ENCODE measurements around the gene NISCH.
A peak's percentile ranks its signal among the peaks of the same experiment; 100 is the strongest.
"Not testable (repeated sequence)": the region's sequence is repeated elsewhere in the genome, so short reads cannot be mapped to it uniquely, and the experiment has no call there.

NISCH gene

DNA sequence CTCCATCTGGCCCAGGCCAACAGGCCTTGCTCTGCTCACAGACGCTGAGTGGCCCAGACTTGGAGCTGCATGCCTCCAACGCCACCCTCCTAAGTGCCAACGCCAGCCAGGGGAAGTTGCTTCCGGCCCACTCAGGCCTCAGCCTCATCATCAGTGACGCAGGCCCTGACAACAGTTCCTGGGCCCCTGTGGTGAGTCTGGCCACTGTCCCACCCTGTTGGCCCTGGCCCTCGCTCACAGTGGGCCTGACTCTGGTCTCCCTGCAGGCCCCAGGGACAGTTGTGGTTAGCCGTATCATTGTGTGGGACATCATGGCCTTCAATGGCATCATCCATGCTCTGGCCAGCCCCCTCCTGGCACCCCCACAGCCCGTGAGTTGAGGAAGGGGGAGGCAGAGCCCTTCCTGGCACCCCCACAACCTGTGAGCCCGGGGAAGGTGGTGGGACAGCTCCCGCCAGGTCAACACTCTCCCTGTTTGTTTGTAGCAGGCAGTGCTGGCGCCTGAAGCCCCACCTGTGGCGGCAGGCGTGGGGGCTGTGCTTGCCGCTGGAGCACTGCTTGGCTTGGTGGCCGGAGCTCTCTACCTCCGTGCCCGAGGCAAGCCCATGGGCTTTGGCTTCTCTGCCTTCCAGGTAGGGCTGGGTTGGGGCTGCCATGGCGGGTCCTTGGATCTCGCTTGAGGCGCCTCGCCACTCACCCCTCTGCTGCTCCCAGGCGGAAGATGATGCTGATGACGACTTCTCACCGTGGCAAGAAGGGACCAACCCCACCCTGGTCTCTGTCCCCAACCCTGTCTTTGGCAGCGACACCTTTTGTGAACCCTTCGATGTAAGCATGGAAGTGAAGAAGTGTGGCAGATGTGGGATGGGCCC lies 68.2 kb downstream of the NISCH start:
- DNase-seq (ENCODE audit: low read depth) = no peak
- H3K4me3 ChIP-seq (ENCODE audit: low read depth, low read length) = no peak overlapping the region
- TF ChIP-seq, protein P1, sequence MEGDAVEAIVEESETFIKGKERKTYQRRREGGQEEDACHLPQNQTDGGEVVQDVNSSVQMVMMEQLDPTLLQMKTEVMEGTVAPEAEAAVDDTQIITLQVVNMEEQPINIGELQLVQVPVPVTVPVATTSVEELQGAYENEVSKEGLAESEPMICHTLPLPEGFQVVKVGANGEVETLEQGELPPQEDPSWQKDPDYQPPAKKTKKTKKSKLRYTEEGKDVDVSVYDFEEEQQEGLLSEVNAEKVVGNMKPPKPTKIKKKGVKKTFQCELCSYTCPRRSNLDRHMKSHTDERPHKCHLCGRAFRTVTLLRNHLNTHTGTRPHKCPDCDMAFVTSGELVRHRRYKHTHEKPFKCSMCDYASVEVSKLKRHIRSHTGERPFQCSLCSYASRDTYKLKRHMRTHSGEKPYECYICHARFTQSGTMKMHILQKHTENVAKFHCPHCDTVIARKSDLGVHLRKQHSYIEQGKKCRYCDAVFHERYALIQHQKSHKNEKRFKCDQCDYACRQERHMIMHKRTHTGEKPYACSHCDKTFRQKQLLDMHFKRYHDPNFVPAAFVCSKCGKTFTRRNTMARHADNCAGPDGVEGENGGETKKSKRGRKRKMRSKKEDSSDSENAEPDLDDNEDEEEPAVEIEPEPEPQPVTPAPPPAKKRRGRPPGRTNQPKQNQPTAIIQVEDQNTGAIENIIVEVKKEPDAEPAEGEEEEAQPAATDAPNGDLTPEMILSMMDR (IDR thresholded peaks at IDR 0.05; ENCODE audit: control insufficient read depth, extremely low read depth, insufficient read depth) = no peak

DNA sequence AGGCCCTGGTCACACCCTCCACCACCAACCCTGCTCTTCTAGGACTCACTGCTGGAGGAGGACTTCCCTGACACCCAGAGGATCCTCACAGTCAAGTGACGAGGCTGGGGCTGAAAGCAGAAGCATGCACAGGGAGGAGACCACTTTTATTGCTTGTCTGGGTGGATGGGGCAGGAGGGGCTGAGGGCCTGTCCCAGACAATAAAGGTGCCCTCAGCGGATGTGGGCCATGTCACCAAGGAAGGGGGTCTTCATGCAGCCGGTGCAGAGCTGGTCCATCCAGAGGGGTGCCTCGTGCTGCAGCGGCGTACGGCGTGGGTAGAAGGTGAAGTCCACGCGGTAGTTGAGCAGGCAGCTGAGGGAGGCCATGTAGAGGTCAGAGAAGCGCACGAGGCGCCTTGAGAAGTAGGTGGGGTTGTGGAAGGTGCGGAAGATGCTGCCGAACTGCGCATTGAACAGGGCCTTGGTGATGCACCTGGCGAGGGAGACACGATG lies 68.9 kb downstream of the NISCH start:
- TF ChIP-seq, protein P1 (IDR thresholded peaks at IDR 0.05; ENCODE audit: control insufficient read depth, extremely low read depth, insufficient read depth) = no peak

DNA sequence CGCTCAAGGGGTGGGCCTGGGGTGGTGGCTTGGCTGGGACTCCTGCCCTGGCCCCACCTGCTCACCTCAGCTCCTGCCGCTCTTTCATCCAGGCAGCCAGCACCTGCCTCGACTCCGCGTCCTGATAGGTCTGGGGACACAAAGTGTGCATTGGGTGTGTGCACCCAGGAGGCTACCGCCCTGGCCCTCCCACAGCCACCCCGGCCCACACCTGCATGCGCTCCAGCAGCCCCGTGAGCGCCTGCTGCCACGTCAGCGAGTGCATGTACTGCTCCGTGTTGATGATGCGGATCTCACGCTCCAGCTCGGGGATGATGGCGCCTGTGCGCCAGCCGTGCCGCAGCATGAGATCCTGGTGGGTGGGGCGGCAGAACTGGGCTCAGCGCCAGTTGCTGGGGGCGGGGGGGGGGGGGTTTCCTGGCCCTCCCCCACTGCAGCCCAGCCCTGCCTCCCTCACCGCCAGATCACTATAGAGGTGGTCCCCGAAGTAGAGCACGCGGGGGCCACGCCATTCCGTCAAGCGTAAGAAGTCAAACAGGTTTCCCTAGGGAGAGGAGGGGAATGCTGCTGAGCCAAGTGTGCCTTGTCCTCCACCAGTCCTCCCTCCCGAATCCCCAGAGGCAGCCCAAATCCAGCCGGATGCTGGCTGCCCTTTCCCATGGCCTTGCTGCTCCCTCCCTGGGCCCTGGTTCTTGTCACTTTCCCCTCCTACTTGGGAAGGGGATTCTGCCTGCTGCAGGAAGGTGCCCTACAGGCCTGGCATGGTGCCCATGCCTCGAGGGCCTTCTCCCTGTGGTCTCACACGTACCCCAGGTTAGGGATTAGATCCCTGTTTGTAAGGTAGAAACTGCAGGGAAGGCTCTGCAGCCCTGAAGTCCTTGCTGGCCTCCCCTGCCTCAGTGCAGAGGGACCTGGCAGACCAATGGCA lies 69.6 kb downstream of the NISCH start:
- TF ChIP-seq, protein P1 (IDR thresholded peaks at IDR 0.05; ENCODE audit: control insufficient read depth, extremely low read depth, insufficient read depth) = no peak
- peak; percentile 14 for DNase-seq (ENCODE audit: low read depth)
- H3K4me3 ChIP-seq (ENCODE audit: low read depth, low read length) = no peak overlapping the region

More for the DNA sequence above, 68.9 kb downstream of the NISCH start:
- DNase-seq (ENCODE audit: low read depth) = no peak
- no peak overlapping the region for H3K4me3 ChIP-seq (ENCODE audit: low read depth, low read length)

DNA sequence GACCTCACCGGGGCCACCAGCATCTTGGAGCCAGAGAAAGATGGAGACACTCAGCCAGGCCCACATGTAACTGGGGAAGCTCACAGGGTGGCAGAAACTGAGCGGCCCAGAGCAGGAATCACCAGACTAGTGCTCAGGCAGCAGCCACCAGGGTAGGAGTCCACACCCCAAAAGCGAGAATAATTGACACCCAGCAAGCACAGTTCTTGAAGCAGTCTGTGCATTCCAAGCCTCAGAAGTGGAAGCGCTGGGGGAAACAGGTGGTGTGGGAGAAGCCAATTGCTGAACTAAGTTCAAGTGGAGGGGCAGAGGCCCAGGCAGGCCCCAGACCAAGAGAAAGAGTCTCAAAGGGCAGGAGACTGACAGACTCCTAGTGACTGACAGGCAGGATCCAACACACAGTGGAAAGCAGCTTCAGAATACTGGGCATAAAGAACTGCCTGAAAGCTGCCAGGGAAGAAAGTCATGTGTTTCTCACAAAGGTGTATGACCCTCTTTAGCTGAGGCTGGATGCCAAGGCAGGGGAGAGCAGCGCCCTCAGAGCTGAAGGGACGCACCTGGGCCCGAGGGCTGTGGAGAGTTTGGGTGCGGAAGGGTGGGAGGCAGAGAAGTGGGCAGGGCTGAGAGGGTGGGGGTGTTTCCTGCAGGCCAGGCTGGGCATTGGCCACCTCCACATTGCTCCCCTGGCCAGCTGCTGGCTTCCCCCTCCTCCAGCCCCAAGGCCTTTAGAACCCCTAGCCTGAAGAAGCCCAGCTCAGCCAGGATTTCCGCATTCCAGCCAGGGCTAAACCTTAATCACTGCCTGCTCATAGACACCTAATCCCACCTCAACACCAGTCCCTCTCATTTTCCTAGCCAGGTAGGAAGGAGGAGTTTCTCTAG lies 70.5 kb downstream of the NISCH start:
- DNase-seq (ENCODE audit: low read depth) = no peak
- TF ChIP-seq, protein P1 (IDR thresholded peaks at IDR 0.05; ENCODE audit: control insufficient read depth, extremely low read depth, insufficient read depth) = no peak
- H3K4me3 ChIP-seq (ENCODE audit: low read depth, low read length) = no peak overlapping the region

DNA sequence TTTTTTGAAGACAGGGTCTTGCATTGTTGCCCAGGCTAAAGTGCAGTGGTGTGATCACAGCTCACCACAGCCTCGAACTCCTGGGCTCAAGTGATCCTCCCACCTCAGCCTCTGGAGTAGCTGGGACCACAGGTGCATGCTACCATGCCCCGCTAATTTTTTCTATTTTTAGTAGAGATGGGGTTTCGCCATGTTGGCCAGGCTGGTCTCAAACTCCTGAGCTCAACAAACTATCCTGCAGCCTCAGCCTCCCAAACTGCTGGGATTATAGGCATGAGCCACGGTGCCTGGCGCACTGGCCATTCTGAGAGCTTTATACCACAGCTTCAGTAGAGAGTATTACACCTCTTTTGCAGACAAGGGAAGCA lies 71.3 kb downstream of the NISCH start:
- DNase-seq (ENCODE audit: low read depth); H3K4me3 ChIP-seq (ENCODE audit: low read depth, low read length): not testable (repeated sequence)

DNA sequence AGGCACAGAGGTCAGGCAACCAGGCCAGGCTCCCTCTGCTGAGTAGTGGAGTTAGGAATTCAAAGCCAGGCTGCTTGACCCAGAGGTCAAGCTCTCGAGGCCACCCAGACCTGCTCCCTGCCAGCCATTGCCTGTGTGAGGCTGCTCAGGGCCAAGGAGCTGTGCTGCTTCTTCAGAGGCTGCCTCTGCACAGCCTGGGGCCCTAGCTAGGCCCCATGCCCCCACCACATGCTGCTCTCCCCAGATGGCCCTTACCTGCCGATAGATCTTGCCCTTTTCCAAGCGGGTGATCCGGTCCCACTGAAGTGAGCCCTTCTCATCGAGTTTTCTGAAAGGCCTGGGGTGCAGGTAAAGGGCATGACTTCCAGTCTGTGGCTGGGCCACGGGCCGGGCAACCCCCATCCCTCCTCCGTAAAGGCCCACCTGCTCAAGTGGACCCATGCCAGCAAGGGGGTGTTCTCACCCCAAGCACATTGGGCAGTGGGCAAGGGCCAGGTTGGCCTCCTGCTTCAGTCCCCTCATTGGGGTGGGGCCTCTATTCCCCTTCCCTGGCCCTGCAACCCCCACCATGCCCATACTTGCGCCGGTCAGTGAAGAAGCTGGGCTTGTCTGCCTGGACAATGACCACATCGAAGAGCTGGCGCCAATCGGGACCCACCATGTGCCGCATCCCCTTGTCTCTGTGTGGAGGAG lies 71.8 kb downstream of the NISCH start:
- no peak for DNase-seq (ENCODE audit: low read depth)
- no peak overlapping the region for H3K4me3 ChIP-seq (ENCODE audit: low read depth, low read length)

More for the DNA sequence above, 71.8 kb downstream of the NISCH start:
- TF ChIP-seq, protein P1 (IDR thresholded peaks at IDR 0.05; ENCODE audit: control insufficient read depth, extremely low read depth, insufficient read depth) = no peak
